OCI-LY3 (cell line): ENCODE results near the gene HMGA1.

Source experiments
- H2AFZ ChIP-seq: fragments of 200-600, 300-600 bp; shearing (Covaris generic); 2 replicates; pipeline ENCODE4 v1.6.0; 2014; ENCODE audit warnings: antibody characterized with exemption, low read depth, low read length
- H3K27ac ChIP-seq: fragments of 200-600, 300-600 bp; sonication (generic); 2 replicates; pipeline ENCODE4 v1.5.1; 2014; ENCODE audit warnings: mild to moderate bottlenecking, low read length, moderate library complexity, mixed read lengths
- H3K27me3 ChIP-seq: fragments of 200-600, 300-600 bp; sonication (generic); 2 replicates; pipeline ENCODE4 v1.6.1; 2014; ENCODE audit warnings: low read depth, low read length, mixed read lengths
- H3K36me3 ChIP-seq: fragments of 200-600, 300-600 bp; sonication (generic); replicated peaks from 2 replicates; pipeline ENCODE3; 2014; ENCODE audit warnings: low read depth, low read length, mixed read lengths
- H3K4me1 ChIP-seq: fragments of 300-600, 200-600 bp; sonication (generic); 2 replicates; pipeline ENCODE4 v1.6.1; 2014; ENCODE audit warnings: low read length, mixed read lengths
- H3K4me2 ChIP-seq: fragments of 200-600, 300-600 bp; sonication (generic); 2 replicates; pipeline ENCODE4 v1.6.1; 2014; ENCODE audit warnings: low read length, mixed read lengths
- H3K4me3 ChIP-seq: fragments of 300-600, 200-600 bp; sonication (generic); 2 replicates; pipeline ENCODE4 v1.5.1; 2014; ENCODE audit warnings: antibody characterized with exemption, mild to moderate bottlenecking, low read length, moderate library complexity
- H3K79me2 ChIP-seq: fragments of 300-600, 200-600 bp; shearing (Covaris generic); 2 replicates; pipeline ENCODE4 v1.6.1; 2014; ENCODE audit warnings: mild to moderate bottlenecking, low read length, mixed read lengths
- H3K9ac ChIP-seq: fragments of 300-600, 200-600 bp; shearing (Covaris generic); 2 replicates; pipeline ENCODE4 v1.6.0; 2014; ENCODE audit warnings: mild to moderate bottlenecking, low read length, moderate library complexity
- H3K9me3 ChIP-seq: fragments of 200-600, 300-600 bp; shearing (Covaris generic); 2 replicates; pipeline ENCODE4 v1.6.1; 2014; ENCODE audit warnings: low read length, mixed read lengths; ENCODE audit not compliant: insufficient read depth
- H4K20me1 ChIP-seq: fragments of 200-600, 300-600 bp; sonication (generic); 2 replicates; pipeline ENCODE4 v1.6.1; 2016; ENCODE audit warnings: low read length, mixed read lengths; ENCODE audit not compliant: insufficient read depth
- CTCF ChIP-seq: fragments of 200-600, 300-600 bp; sonication (generic); IDR thresholded peaks from 2 replicates; pipeline ENCODE4 v1.5.1; 2014; ENCODE audit warnings: antibody characterized with exemption, low read length, low read depth
- EZH2phosphoT487 ChIP-seq: fragments of 200-600 bp; shearing (Covaris generic); IDR thresholded peaks from 2 replicates; pipeline ENCODE4 v1.6.1; 2018; ENCODE audit warnings: antibody characterized with exemption, mixed run types, low read depth

Gene HMGA1

GRCh38 chr6:34234667-34235306 lies 1.9 kb upstream of the HMGA1 start:
- no peaks in the 10 kb centered on the region for H3K27me3 ChIP-seq
- H3K4me1 ChIP-seq = peaks cover 8% of the 10 kb centered on the region
- H3K79me2 ChIP-seq = peaks cover 38% of the 10 kb centered on the region
- no peak overlapping the region for H3K27ac ChIP-seq
- no peak overlapping the region for H2AFZ ChIP-seq
- TF ChIP-seq CTCF = no peak
- no peak for TF ChIP-seq EZH2phosphoT487
- H3K4me2 ChIP-seq = peak overlapping the region; percentile 98; the same call in 1 of the 2 replicates
- no peak overlapping the region for H3K9ac ChIP-seq
- peaks cover 13% of the 10 kb centered on the region for H3K36me3 ChIP-seq
- peak overlapping the region; percentile 98 for H3K4me3 ChIP-seq
- H4K20me1 ChIP-seq = peaks cover 17% of the 10 kb centered on the region
- no peaks in the 10 kb centered on the region for H3K9me3 ChIP-seq

- TF ChIP-seq EZH2phosphoT487 (no peak), CTCF (no peak)
- H3K4me1 ChIP-seq = peaks cover 13% of the 10 kb centered on the region
- no peaks in the 10 kb centered on the region for H3K27me3 ChIP-seq
- no peaks in the 10 kb centered on the region for H3K9me3 ChIP-seq
- H3K4me3 ChIP-seq = peak overlapping the region; percentile 98
- peaks cover 45% of the 10 kb centered on the region for H3K79me2 ChIP-seq
- H2AFZ ChIP-seq = no peak overlapping the region
- peak overlapping the region; percentile 80 for H3K27ac ChIP-seq
- peak overlapping the region; percentile 98 for H3K4me2 ChIP-seq
- peak overlapping the region; percentile 99 for H3K9ac ChIP-seq
- H4K20me1 ChIP-seq = peaks cover 24% of the 10 kb centered on the region
- H3K36me3 ChIP-seq = peaks cover 20% of the 10 kb centered on the region
Measured at GRCh38 chr6:34235307-34236130, 1.2 kb upstream of the HMGA1 start.

- Histone ChIP-seq H3K36me3 (peaks cover 23% of the 10 kb centered on the region), H3K79me2 (peaks cover 51% of the 10 kb centered on the region), H2AFZ (no peak overlapping the region), H3K4me2 (peak overlapping the region; percentile 98), H3K9me3 (no peaks in the 10 kb centered on the region), H3K27me3 (no peaks in the 10 kb centered on the region), H3K27ac (peak overlapping the region; percentile 80), H3K4me1 (peaks cover 13% of the 10 kb centered on the region), H4K20me1 (peaks cover 30% of the 10 kb centered on the region), H3K9ac (peak overlapping the region; percentile 99), H3K4me3 (peak overlapping the region; percentile 98)
- no peak for TF ChIP-seq EZH2phosphoT487
- no peak for TF ChIP-seq CTCF
Measured at GRCh38 chr6:34236131-34236442, 586 bp upstream of the HMGA1 start.

- Histone ChIP-seq H2AFZ (no peak overlapping the region), H3K79me2 (peaks cover 63% of the 10 kb centered on the region), H4K20me1 (peaks cover 41% of the 10 kb centered on the region), H3K36me3 (peaks cover 35% of the 10 kb centered on the region), H3K9ac (peak overlapping the region; percentile 100), H3K9me3 (no peaks in the 10 kb centered on the region), H3K27ac (peak overlapping the region; percentile 81), H3K27me3 (no peaks in the 10 kb centered on the region), H3K4me2 (peak overlapping the region; percentile 72), H3K4me3 (peak overlapping the region; percentile 98), H3K4me1 (peaks cover 13% of the 10 kb centered on the region)
- TF ChIP-seq EZH2phosphoT487 = no peak
- TF ChIP-seq CTCF = no peak
Measured at GRCh38 chr6:34237316-34237721, 646 bp downstream of the HMGA1 start.
